ENCODE data around the gene C1orf116. TPM values are rescaled to one million over a fixed set of nuclear protein-coding genes. Genes with fewer than 3 reads are reported as not detected.

Gene C1orf116
- total RNA-seq, 3 donors from 2014 or later: under 0.01 to 22.2 (median 5.6) TPM

- Histone ChIP-seq H3K4me1 (peaks cover 0 to 16% of the 10 kb centered on the region in 2 donors), H3K9me3 (no peaks in the 10 kb centered on the region), H3K4me3 (peak overlapping the region; percentile 62 to 90 (median 87)), H3K27me3 (no peaks in the 10 kb centered on the region), H3K27ac (peak overlapping the region; percentile 92 to 96), H3K36me3 (no peaks in the 10 kb centered on the region)
- intact Hi-C loops (cut with DNase I; ENCODE audit: low total_unique reads): no loop called here
- TF ChIP-seq POLR2AphosphoS5 (IDR thresholded peaks at IDR 0.05): peak; percentile 43 to 67 (median 66)
- TF ChIP-seq, protein P1, sequence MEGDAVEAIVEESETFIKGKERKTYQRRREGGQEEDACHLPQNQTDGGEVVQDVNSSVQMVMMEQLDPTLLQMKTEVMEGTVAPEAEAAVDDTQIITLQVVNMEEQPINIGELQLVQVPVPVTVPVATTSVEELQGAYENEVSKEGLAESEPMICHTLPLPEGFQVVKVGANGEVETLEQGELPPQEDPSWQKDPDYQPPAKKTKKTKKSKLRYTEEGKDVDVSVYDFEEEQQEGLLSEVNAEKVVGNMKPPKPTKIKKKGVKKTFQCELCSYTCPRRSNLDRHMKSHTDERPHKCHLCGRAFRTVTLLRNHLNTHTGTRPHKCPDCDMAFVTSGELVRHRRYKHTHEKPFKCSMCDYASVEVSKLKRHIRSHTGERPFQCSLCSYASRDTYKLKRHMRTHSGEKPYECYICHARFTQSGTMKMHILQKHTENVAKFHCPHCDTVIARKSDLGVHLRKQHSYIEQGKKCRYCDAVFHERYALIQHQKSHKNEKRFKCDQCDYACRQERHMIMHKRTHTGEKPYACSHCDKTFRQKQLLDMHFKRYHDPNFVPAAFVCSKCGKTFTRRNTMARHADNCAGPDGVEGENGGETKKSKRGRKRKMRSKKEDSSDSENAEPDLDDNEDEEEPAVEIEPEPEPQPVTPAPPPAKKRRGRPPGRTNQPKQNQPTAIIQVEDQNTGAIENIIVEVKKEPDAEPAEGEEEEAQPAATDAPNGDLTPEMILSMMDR (IDR thresholded peaks at IDR 0.05): no peak
- DNase-seq (ENCODE audit: low spot score in 2 of 2): peak; percentile 87 to 92
Measured at GRCh38 chr1:207050480-207051190, 18.1 kb upstream of the C1orf116 start.

DNA sequence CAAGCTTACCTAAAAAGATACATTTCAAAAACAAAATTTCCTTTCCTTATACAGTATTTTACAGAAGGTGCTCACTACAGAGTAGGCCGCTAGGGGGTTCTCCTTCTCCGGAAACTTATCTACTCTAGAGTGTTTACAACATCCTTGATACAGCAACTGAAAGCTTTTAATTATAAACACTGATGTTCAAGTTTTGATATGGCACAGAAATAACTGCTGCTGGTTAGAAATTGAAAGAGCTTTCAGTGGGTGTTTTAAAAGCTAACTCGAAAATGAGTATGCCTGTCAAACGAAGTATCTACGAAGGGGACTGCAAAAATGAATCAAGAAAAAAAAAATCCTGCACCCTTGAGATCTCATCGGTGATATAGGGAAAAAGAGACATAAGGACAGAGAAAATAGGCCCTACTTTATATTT lies 17.4 kb upstream of the C1orf116 start:
- H3K36me3 ChIP-seq: no peaks in the 10 kb centered on the region
- intact Hi-C loops (cut with DNase I; ENCODE audit: low total_unique reads): no loop called here
- no peaks in the 10 kb centered on the region for H3K9me3 ChIP-seq
- H3K27ac ChIP-seq: peak overlapping the region; percentile 92 to 96
- DNase-seq (ENCODE audit: low spot score in 2 of 2): peak in 1 of 2 donors; percentile 42
- TF ChIP-seq POLR2AphosphoS5 (IDR thresholded peaks at IDR 0.05): no peak
- TF ChIP-seq POLR2A (IDR thresholded peaks at IDR 0.05): no peak
- TF ChIP-seq, protein P1 (IDR thresholded peaks at IDR 0.05): peak; percentile 59 to 85 (median 63)
- H3K4me3 ChIP-seq: peak overlapping the region; percentile 62 to 90 (median 87)
- H3K27me3 ChIP-seq: no peaks in the 10 kb centered on the region
- H3K4me1 ChIP-seq: peaks cover 0 to 16% of the 10 kb centered on the region in 2 donors

GRCh38 chr1:207049514-207049913 lies 17.0 kb upstream of the C1orf116 start:
- TF ChIP-seq, protein P1 (IDR thresholded peaks at IDR 0.05): no peak
- no peak for TF ChIP-seq POLR2AphosphoS5 (IDR thresholded peaks at IDR 0.05)
- no peak for TF ChIP-seq POLR2A (IDR thresholded peaks at IDR 0.05)
- Histone ChIP-seq H3K4me3 (peak overlapping the region in 2 of 3 donors; percentile 62 to 90), H3K9me3 (no peaks in the 10 kb centered on the region), H3K4me1 (peaks cover 0 to 16% of the 10 kb centered on the region in 2 donors), H3K27me3 (no peaks in the 10 kb centered on the region), H3K36me3 (no peaks in the 10 kb centered on the region), H3K27ac (no peak overlapping the region)
- intact Hi-C loops (cut with DNase I; ENCODE audit: low total_unique reads): no loop called here
- no peak for DNase-seq (ENCODE audit: low spot score in 2 of 2)

GRCh38 chr1:207049054-207049453 lies 16.5 kb upstream of the C1orf116 start:
- peaks cover 0 to 16% of the 10 kb centered on the region in 2 donors for H3K4me1 ChIP-seq
- H3K27me3 ChIP-seq: no peaks in the 10 kb centered on the region
- intact Hi-C loops (cut with DNase I; ENCODE audit: low total_unique reads): no loop called here
- TF ChIP-seq POLR2A (IDR thresholded peaks at IDR 0.05) (no peak), POLR2AphosphoS5 (IDR thresholded peaks at IDR 0.05) (no peak)
- TF ChIP-seq, protein P1 (IDR thresholded peaks at IDR 0.05): no peak
- H3K9me3 ChIP-seq: no peaks in the 10 kb centered on the region
- no peaks in the 10 kb centered on the region for H3K36me3 ChIP-seq
- no peak overlapping the region for H3K27ac ChIP-seq
- no peak overlapping the region for H3K4me3 ChIP-seq
- DNase-seq (ENCODE audit: low spot score in 2 of 2): no peak

- DNase-seq (ENCODE audit: low spot score in 2 of 2): no peak
- peaks cover 0 to 16% of the 10 kb centered on the region in 2 donors for H3K4me1 ChIP-seq
- no peaks in the 10 kb centered on the region for H3K27me3 ChIP-seq
- intact Hi-C loops (cut with DNase I; ENCODE audit: low total_unique reads): no loop called here
- H3K9me3 ChIP-seq: no peaks in the 10 kb centered on the region
- no peak overlapping the region for H3K27ac ChIP-seq
- TF ChIP-seq POLR2AphosphoS5 (IDR thresholded peaks at IDR 0.05): no peak
- TF ChIP-seq POLR2A (IDR thresholded peaks at IDR 0.05): no peak
- TF ChIP-seq, protein P1 (IDR thresholded peaks at IDR 0.05): no peak
- no peak overlapping the region for H3K4me3 ChIP-seq
- no peaks in the 10 kb centered on the region for H3K36me3 ChIP-seq
Measured at GRCh38 chr1:207048041-207048440, 15.5 kb upstream of the C1orf116 start.

All from breast epithelium (tissue), 4 donors.